Activated CD4-positive, alpha-beta T cell treated with anti-CD3 and anti-CD28 coated beads for 1 hour (primary cell): ENCODE measurements around the gene CARMIL1.
"Not testable (repeated sequence)": the region's sequence is repeated elsewhere in the genome, so short reads cannot be mapped to it uniquely, and the experiment has no call there.

Source experiments
- DNase-seq: peaks from one replicate; pipeline ENCODE4 v3.0.0-alpha.2; 2020

The CARMIL1 gene

GRCh38 chr6:25278261-25278913 is 787 bp upstream of the CARMIL1 start:
- DNase-seq = no peak

GRCh38 chr6:25279748-25280343 is 672 bp downstream of the CARMIL1 start:
- no peak for DNase-seq

GRCh38 chr6:25280344-25281074 is 1.3 kb downstream of the CARMIL1 start:
- DNase-seq = no peak

- no peak for DNase-seq
Observed at GRCh38 chr6:25286891-25287290, 7.7 kb downstream of the CARMIL1 start.

- no peak for DNase-seq
Observed at GRCh38 chr6:25287941-25288340, 8.8 kb downstream of the CARMIL1 start.

- no peak for DNase-seq
Observed at GRCh38 chr6:25288518-25288917, 9.3 kb downstream of the CARMIL1 start.

GRCh38 chr6:25290306-25291060 is 11.3 kb downstream of the CARMIL1 start:
- DNase-seq = no peak

- DNase-seq = no peak
Observed at GRCh38 chr6:25292384-25292783, 13.2 kb downstream of the CARMIL1 start.

- DNase-seq = no peak
Observed at GRCh38 chr6:25295651-25296050, 16.5 kb downstream of the CARMIL1 start.

- DNase-seq = no peak
Observed at GRCh38 chr6:25296217-25296905, 17.2 kb downstream of the CARMIL1 start.

- DNase-seq = no peak
Observed at GRCh38 chr6:25297039-25297441, 17.9 kb downstream of the CARMIL1 start.

GRCh38 chr6:25297823-25298522 is 18.8 kb downstream of the CARMIL1 start:
- DNase-seq = no peak

- DNase-seq = not testable (repeated sequence)
Observed at GRCh38 chr6:25298523-25298865, 19.3 kb downstream of the CARMIL1 start.

GRCh38 chr6:25301362-25301761 is 22.2 kb downstream of the CARMIL1 start:
- DNase-seq = no peak

- DNase-seq = no peak
Observed at GRCh38 chr6:25302151-25302550, 23.0 kb downstream of the CARMIL1 start.

GRCh38 chr6:25302677-25303128 is 23.5 kb downstream of the CARMIL1 start:
- DNase-seq = no peak

GRCh38 chr6:25303254-25303653 is 24.1 kb downstream of the CARMIL1 start:
- DNase-seq = no peak

GRCh38 chr6:25306379-25306778 is 27.2 kb downstream of the CARMIL1 start:
- DNase-seq = no peak

GRCh38 chr6:25307805-25308494 is 28.8 kb downstream of the CARMIL1 start:
- no peak for DNase-seq

GRCh38 chr6:25309886-25310285 is 30.7 kb downstream of the CARMIL1 start:
- no peak for DNase-seq

GRCh38 chr6:25311331-25311840 is 32.2 kb downstream of the CARMIL1 start:
- DNase-seq = no peak
